H1 (cell line): ENCODE measurements around the gene ITPK1. TPM values are rescaled to one million over a fixed set of nuclear protein-coding genes. Genes with fewer than 3 reads are reported as not detected.

Experiments used
- CHD2 ChIP-seq: IDR thresholded peaks from 2 replicates; pipeline ENCODE4 v1.6.1; 2012; ENCODE audit warnings: low read length, improper control_type of control experiment
- FOSL1 ChIP-seq: IDR thresholded peaks from 2 replicates; pipeline ENCODE4 v1.6.1; 2011; ENCODE audit warnings: mild to moderate bottlenecking, low read depth, low read length, moderate library complexity; ENCODE audit not compliant: insufficient read depth
- GABPA ChIP-seq: IDR thresholded peaks from 2 replicates; pipeline ENCODE4 v1.6.1; 2011; ENCODE audit warnings: mild to moderate bottlenecking, low read length, moderate library complexity, borderline replicate concordance; ENCODE audit not compliant: insufficient read depth
- HDAC2 ChIP-seq, 2 experiments: fragments of 300-600 bp in 1 of 2; sonication (generic) in 1 of 2; IDR thresholded peaks; 2 replicates each; pipeline ENCODE4 v1.6.1; 2011 to 2012; ENCODE audit warnings: low read depth in 2 of 2, low read length in 2 of 2, mild to moderate bottlenecking in 2 of 2, moderate library complexity in 2 of 2, borderline replicate concordance in 1 of 2, inconsistent platforms in 1 of 2
- JUN ChIP-seq: IDR thresholded peaks from 2 replicates; pipeline ENCODE4 v1.6.1; 2011; ENCODE audit warnings: low read depth, mild to moderate bottlenecking, improper control_type of control experiment, low read length
- RBBP5 ChIP-seq: IDR thresholded peaks from 2 replicates; pipeline ENCODE4 v1.7.1; 2012; ENCODE audit warnings: low read depth, mild to moderate bottlenecking, inconsistent platforms, low read length, moderate library complexity, borderline replicate concordance
- RXRA ChIP-seq: IDR thresholded peaks from 2 replicates; pipeline ENCODE4 v1.6.1; 2011; ENCODE audit warnings: low read depth, mild to moderate bottlenecking, low read length, moderate library complexity; ENCODE audit not compliant: insufficient read depth
- polyA plus RNA-seq, 7 experiments: library from polyadenylated mRNA; depleted of rRNA in 3 of 7; stranded (reverse) in 5 of 7; unstranded in 2 of 7; fragments of >200 nt in 5 of 7; fragments of 200-250 nt in 2 of 7; gene quantifications; 1 replicate in 5 of 7; 2 replicates in 1 of 7; 4 replicates in 1 of 7; pipeline versions ENCODE4 v1.2.1 to v1.2.3, GENCODE V29; 2011 to 2013; ENCODE audit warnings: missing spikeins in 2 of 7, mixed read lengths in 2 of 7
- total RNA-seq: library from RNA; stranded (reverse); fragmentation: NEBNext Ultra II Directional; extraction: Animal tissue kit (Norgen Biotek cat#: 25700); gene quantifications from 2 replicates; pipeline ENCODE4 v1.2.1, GENCODE V29; 2021

The ITPK1 gene
- total and polyA plus RNA-seq, 2 of the 8 experiments (the other 6 are each of a cell fraction or from before 2014, with no cell fraction given): 108 to 143 TPM

- TF ChIP-seq HDAC2 (IDR thresholded peaks at IDR 0.05; ENCODE audit: borderline replicate concordance in 1 of 2, low read depth in 2 of 2, low read length in 2 of 2): no peak
- no peak for TF ChIP-seq RBBP5
- TF ChIP-seq JUN: no peak
- TF ChIP-seq GABPA: no peak
- TF ChIP-seq FOSL1: no peak
- TF ChIP-seq RXRA: no peak
- no peak for TF ChIP-seq CHD2
- TF ChIP-seq, all 59 proteins: peak for 0
Observed at GRCh38 chr14:93018366-93018765, 97.4 kb downstream of the ITPK1 start (continued).
